Measurements from ENCODE around the gene ADAMTSL1.

ADAMTSL1 gene

GRCh38 chr9:18672706-18673105, 198.8 kb downstream of the ADAMTSL1 start:
- no peak for DNase-seq
- H3K27ac ChIP-seq = no peak overlapping the region
- no peak overlapping the region for H3K4me3 ChIP-seq (ENCODE audit: low read depth, low read length)
- H3K27me3 ChIP-seq (ENCODE audit: insufficient read depth, low read depth, severe bottlenecking) = no peaks in the 10 kb centered on the region
- no peaks in the 10 kb centered on the region for H3K9me3 ChIP-seq (ENCODE audit: severe bottlenecking)
- no peaks in the 10 kb centered on the region for H3K36me3 ChIP-seq
- TF ChIP-seq CTCF (IDR thresholded peaks at IDR 0.05; ENCODE audit: low read depth, low read length) = no peak

DNA sequence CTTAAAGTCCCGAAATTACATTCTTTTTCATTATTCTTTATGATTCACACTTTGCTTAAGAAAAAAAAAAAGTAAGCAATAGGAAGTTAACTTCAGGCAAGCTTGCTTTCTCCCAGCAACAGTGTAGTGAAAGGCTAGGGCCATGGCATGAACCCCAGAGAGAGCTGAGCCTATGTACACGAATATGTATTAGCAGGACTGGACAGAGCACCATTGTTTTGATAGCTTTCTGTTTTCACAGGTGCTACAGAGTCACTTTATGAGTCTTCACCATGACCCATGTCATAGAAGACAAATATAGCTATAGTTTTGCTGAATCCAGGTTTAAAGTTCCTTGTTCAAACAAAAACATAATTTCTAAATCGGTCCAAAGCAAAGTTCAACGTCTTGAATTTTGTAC, 199.2 kb downstream of the ADAMTSL1 start:
- H3K36me3 ChIP-seq = no peaks in the 10 kb centered on the region
- TF ChIP-seq CTCF (IDR thresholded peaks at IDR 0.05; ENCODE audit: low read depth, low read length) = no peak
- no peak overlapping the region for H3K4me3 ChIP-seq (ENCODE audit: low read depth, low read length)
- no peaks in the 10 kb centered on the region for H3K9me3 ChIP-seq (ENCODE audit: severe bottlenecking)
- DNase-seq = no peak
- H3K27me3 ChIP-seq (ENCODE audit: insufficient read depth, low read depth, severe bottlenecking) = no peaks in the 10 kb centered on the region
- H3K27ac ChIP-seq = no peak overlapping the region

- H3K27ac ChIP-seq = no peak overlapping the region
- no peak for DNase-seq
- TF ChIP-seq CTCF (IDR thresholded peaks at IDR 0.05; ENCODE audit: low read depth, low read length) = no peak
- H3K4me3 ChIP-seq (ENCODE audit: low read depth, low read length) = no peak overlapping the region
- no peaks in the 10 kb centered on the region for H3K9me3 ChIP-seq (ENCODE audit: severe bottlenecking)
- no peaks in the 10 kb centered on the region for H3K36me3 ChIP-seq
- H3K27me3 ChIP-seq (ENCODE audit: insufficient read depth, low read depth, severe bottlenecking) = no peaks in the 10 kb centered on the region
Observed at GRCh38 chr9:18675332-18675731, 201.4 kb downstream of the ADAMTSL1 start.

DNA sequence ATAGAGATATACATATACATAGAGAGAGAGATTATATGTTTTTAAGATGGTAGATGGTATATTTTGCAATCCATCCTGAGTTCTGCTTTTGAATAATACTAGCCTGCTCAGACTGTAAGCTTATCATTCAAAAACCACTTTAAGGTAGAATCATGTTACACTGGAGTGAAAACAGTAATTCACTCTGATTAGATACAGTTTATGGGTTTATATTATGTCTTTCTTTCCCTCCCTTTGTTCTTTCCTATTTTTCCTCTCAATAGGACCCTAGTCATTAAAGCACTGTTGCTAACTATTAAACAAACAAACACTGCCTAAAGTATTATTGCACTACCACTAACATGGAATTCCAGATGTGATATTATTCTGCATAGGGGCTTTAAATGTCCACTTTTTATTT, 202.0 kb downstream of the ADAMTSL1 start:
- no peak overlapping the region for H3K27ac ChIP-seq
- no peaks in the 10 kb centered on the region for H3K36me3 ChIP-seq
- H3K27me3 ChIP-seq (ENCODE audit: insufficient read depth, low read depth, severe bottlenecking) = no peaks in the 10 kb centered on the region
- DNase-seq = no peak
- no peak overlapping the region for H3K4me3 ChIP-seq (ENCODE audit: low read depth, low read length)
- H3K9me3 ChIP-seq (ENCODE audit: severe bottlenecking) = no peaks in the 10 kb centered on the region
- TF ChIP-seq CTCF (IDR thresholded peaks at IDR 0.05; ENCODE audit: low read depth, low read length) = no peak

DNA sequence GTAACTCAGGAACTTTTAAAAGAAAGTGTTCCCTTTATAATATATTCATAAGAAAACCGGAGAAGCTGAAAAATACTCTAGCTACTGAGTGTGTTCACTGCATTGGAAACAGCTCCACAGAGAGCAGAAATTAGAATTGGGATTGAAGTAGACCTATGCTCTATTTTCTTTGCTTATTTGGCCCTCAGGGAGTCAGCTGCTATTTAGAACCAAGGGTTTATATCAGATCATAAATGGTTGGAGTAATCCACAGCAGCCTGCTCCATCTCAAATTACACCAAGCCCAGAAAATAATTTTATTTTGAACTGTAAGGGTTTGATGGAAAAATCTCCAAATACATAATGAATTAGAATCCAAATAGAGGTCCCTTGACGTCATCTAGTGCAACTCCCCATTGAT, 202.6 kb downstream of the ADAMTSL1 start:
- no peak for DNase-seq
- no peaks in the 10 kb centered on the region for H3K36me3 ChIP-seq
- H3K27ac ChIP-seq = no peak overlapping the region
- H3K27me3 ChIP-seq (ENCODE audit: insufficient read depth, low read depth, severe bottlenecking) = no peaks in the 10 kb centered on the region
- no peak overlapping the region for H3K4me3 ChIP-seq (ENCODE audit: low read depth, low read length)
- no peaks in the 10 kb centered on the region for H3K9me3 ChIP-seq (ENCODE audit: severe bottlenecking)
- no peak for TF ChIP-seq CTCF (IDR thresholded peaks at IDR 0.05; ENCODE audit: low read depth, low read length)

- Histone ChIP-seq H3K27me3 (ENCODE audit: insufficient read depth, low read depth, severe bottlenecking) (no peaks in the 10 kb centered on the region), H3K36me3 (no peaks in the 10 kb centered on the region), H3K4me3 (ENCODE audit: low read depth, low read length) (no peak overlapping the region), H3K9me3 (ENCODE audit: severe bottlenecking) (no peaks in the 10 kb centered on the region), H3K27ac (no peak overlapping the region)
- no peak for TF ChIP-seq CTCF (IDR thresholded peaks at IDR 0.05; ENCODE audit: low read depth, low read length)
- no peak for DNase-seq
Observed at GRCh38 chr9:18678821-18679590, 205.1 kb downstream of the ADAMTSL1 start.
